GM23338 (cell line): ENCODE measurements around the gene VHLL. TPM values are rescaled to one million over a fixed set of nuclear protein-coding genes. Genes with fewer than 3 reads are reported as not detected.

Source experiments
- polyA plus RNA-seq: library from polyadenylated mRNA; unstranded; fragments of >200 nt; fragmentation: Nextera tagmentation; extraction: Ambion mirVana; gene quantifications from 2 replicates; pipeline ENCODE4 v1.2.1, GENCODE V29; 2016
- total RNA-seq: library from RNA; depleted of rRNA; stranded (reverse); fragments of >200 nt; shearing (Covaris generic); gene quantifications from 2 replicates; pipeline ENCODE4 v1.2.3, GENCODE V29; 2014; rRNA removed

The VHLL gene
- total and polyA plus RNA-seq, 2 experiments from 2014 or later, result not detected

Other genes starting within 250 kb of the VHLL start
- 28.4 and 30.5 TPM in 2 replicates for gene UBQLN4, start 245.5 kb downstream of the VHLL start, total RNA-seq
- 10.0 and 11.2 TPM in 2 replicates for gene UBQLN4, start 245.5 kb downstream of the VHLL start, polyA plus RNA-seq
- 35.2 and 67.3 TPM in 2 replicates for gene LAMTOR2, start 244.5 kb downstream of the VHLL start, total RNA-seq
- gene LAMTOR2, start 244.5 kb downstream of the VHLL start, polyA plus RNA-seq, result 108 and 113 TPM in 2 replicates
- gene RAB25, start 238.1 kb downstream of the VHLL start, total RNA-seq, result 21.3 and 30.0 TPM in 2 replicates
- 42.7 and 47.3 TPM in 2 replicates for gene RAB25, start 238.1 kb downstream of the VHLL start, polyA plus RNA-seq
- 31.5 and 38.1 TPM in 2 replicates for gene MEX3A, start 216.8 kb downstream of the VHLL start, total RNA-seq
- gene MEX3A, start 216.8 kb downstream of the VHLL start, polyA plus RNA-seq, result 18.5 and 19.7 TPM in 2 replicates
- 56.3 and 68.9 TPM in 2 replicates for gene LMNA, start 184.6 kb downstream of the VHLL start, total RNA-seq
- 35.5 and 38.9 TPM in 2 replicates for gene LMNA, start 184.6 kb downstream of the VHLL start, polyA plus RNA-seq
- gene SEMA4A, start 145.7 kb downstream of the VHLL start, total RNA-seq, result 17.0 and 20.2 TPM in 2 replicates
- gene SEMA4A, start 145.7 kb downstream of the VHLL start, polyA plus RNA-seq, result 5.5 and 5.6 TPM in 2 replicates
- gene SLC25A44, start 105.2 kb downstream of the VHLL start, total RNA-seq, result 19.9 and 25.1 TPM in 2 replicates
- 7.0 and 7.6 TPM in 2 replicates for gene SLC25A44, start 105.2 kb downstream of the VHLL start, polyA plus RNA-seq
- gene PMF1, start 86.3 kb downstream of the VHLL start, total RNA-seq, result 86.1 and 112 TPM in 2 replicates
- 118 and 120 TPM in 2 replicates for gene PMF1, start 86.3 kb downstream of the VHLL start, polyA plus RNA-seq
- gene BGLAP, start 57.1 kb downstream of the VHLL start, total RNA-seq, result 0.42 and 2.7 TPM in 2 replicates
- 0.36 and 1.2 TPM in 2 replicates for gene BGLAP, start 57.1 kb downstream of the VHLL start, polyA plus RNA-seq
- 3.3 and 4.2 TPM in 2 replicates for gene PAQR6, start 51.3 kb downstream of the VHLL start, total RNA-seq
- gene PAQR6, start 51.3 kb downstream of the VHLL start, polyA plus RNA-seq, result 2.4 and 2.6 TPM in 2 replicates
- gene SMG5, start 16.5 kb downstream of the VHLL start, total RNA-seq, result 109 and 118 TPM in 2 replicates
- gene SMG5, start 16.5 kb downstream of the VHLL start, polyA plus RNA-seq, result 21.3 and 25.9 TPM in 2 replicates
- gene TMEM79, start 15.0 kb downstream of the VHLL start, total RNA-seq, result 0.66 and 0.97 TPM in 2 replicates
- 1.3 and 1.5 TPM in 2 replicates for gene TMEM79, start 15.0 kb downstream of the VHLL start, polyA plus RNA-seq
- 41.9 and 50.5 TPM in 2 replicates for gene GLMP, start 3.6 kb downstream of the VHLL start, total RNA-seq
- gene GLMP, start 3.6 kb downstream of the VHLL start, polyA plus RNA-seq, result 32.3 and 33.6 TPM in 2 replicates
- gene CCT3, start 39.0 kb upstream of the VHLL start, total RNA-seq, result 526 and 618 TPM in 2 replicates
- 405 and 410 TPM in 2 replicates for gene CCT3, start 39.0 kb upstream of the VHLL start, polyA plus RNA-seq
- 0.66 and 2.5 TPM in 2 replicates for gene TSACC, start 39.2 kb upstream of the VHLL start, total RNA-seq
- 9.3 and 9.8 TPM in 2 replicates for gene TSACC, start 39.2 kb upstream of the VHLL start, polyA plus RNA-seq
- gene RHBG, start 69.9 kb upstream of the VHLL start, total RNA-seq, result 1.6 and 1.7 TPM in 2 replicates
- gene RHBG, start 69.9 kb upstream of the VHLL start, polyA plus RNA-seq, result 1.2 and 2.1 TPM in 2 replicates
- 9.7 and 15.5 TPM in 2 replicates for gene MEF2D, start 201.5 kb upstream of the VHLL start, total RNA-seq
- gene MEF2D, start 201.5 kb upstream of the VHLL start, polyA plus RNA-seq, result 10.4 and 10.6 TPM in 2 replicates